IPS-18c (cell line): Measurements from ENCODE around the gene TCF7L2.

Experiments used
- H3K4me3 ChIP-seq: 2 replicates; pipeline ENCODE4 v1.7.0; 2013; ENCODE audit warnings: low read depth, mild to moderate bottlenecking, low read length, moderate library complexity; ENCODE audit not compliant: insufficient read depth
- H3K9me3 ChIP-seq: one replicate; pipeline ENCODE4 v1.6.1; 2013; ENCODE audit warnings: mild to moderate bottlenecking, low read length, moderate library complexity; ENCODE audit not compliant: control insufficient read depth, insufficient read depth

Gene TCF7L2

DNA sequence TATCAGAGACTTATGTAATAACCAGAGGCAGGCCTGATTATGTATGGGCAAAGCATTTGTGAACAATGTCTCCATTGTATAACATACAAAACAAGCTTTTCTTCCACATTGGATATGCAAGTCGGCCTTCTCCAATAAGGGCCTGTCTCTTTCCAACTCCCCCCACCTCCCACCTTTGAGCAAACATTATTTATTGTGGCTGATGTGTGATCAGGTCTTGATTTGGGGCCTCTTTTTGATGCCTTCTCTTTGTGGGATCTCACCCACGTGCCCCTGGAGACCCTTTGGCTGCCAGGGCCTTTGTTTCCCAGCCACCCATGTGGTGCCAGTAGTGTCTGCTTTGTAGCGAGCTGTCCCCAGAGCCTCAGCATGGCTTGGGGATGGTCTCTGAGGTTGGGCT lies 53.0 kb downstream of the TCF7L2 start:
- H3K4me3 ChIP-seq = no peak overlapping the region

DNA sequence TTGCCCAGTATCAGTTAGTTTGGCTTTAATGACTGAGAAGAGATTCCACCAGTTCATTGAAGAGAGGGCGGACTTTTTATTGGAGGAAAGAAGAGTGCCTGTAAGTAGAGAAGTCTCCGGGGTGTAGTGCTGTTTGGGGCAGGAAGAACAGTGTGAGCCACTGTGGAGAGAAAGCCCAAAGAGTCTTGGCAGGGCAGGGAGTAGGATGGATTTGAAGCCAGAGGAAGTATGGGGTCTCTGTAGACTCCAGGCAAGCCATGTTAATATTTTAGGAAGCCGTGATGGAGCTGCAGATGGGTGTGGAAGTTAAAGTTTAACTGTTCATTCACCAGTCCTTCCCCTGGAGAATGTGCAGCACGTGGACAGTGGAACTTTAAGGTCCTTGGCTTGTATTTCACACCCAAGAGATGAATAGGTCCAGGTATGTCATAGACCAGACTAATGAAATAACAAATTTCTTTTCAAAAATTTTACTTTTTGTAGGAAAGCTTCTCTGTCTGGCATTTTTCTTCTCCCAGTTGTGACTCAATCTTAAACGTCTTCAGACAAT lies 54.1 kb downstream of the TCF7L2 start:
- H3K9me3 ChIP-seq = peaks cover under 1% of the 10 kb centered on the region

More for the DNA sequence above, 53.0 kb downstream of the TCF7L2 start:
- H3K9me3 ChIP-seq = peaks cover 2% of the 10 kb centered on the region

DNA sequence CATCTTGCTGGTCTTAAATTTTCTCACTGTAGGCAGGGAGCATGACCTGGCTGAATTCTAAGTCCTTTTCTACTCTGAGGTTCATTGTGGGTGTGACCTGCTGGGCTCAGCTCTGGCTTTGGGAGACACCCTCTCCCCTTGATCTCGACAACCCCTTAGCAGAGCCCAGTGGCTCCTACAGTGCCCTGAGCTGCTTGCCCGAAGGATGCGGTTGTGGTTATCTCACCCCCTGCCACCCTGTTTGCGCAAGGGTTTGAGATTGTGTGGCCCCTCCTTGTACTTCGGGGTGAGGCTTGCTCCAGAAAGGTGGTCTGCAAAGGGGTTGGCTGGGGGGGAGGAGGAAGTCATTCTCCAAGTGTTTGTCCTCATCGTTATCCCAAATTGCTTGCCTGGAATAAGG lies 55.3 kb downstream of the TCF7L2 start:
- Histone ChIP-seq H3K9me3 (no peaks in the 10 kb centered on the region), H3K4me3 (no peak overlapping the region)

More for the DNA sequence above, 54.1 kb downstream of the TCF7L2 start:
- H3K4me3 ChIP-seq = no peak overlapping the region

DNA sequence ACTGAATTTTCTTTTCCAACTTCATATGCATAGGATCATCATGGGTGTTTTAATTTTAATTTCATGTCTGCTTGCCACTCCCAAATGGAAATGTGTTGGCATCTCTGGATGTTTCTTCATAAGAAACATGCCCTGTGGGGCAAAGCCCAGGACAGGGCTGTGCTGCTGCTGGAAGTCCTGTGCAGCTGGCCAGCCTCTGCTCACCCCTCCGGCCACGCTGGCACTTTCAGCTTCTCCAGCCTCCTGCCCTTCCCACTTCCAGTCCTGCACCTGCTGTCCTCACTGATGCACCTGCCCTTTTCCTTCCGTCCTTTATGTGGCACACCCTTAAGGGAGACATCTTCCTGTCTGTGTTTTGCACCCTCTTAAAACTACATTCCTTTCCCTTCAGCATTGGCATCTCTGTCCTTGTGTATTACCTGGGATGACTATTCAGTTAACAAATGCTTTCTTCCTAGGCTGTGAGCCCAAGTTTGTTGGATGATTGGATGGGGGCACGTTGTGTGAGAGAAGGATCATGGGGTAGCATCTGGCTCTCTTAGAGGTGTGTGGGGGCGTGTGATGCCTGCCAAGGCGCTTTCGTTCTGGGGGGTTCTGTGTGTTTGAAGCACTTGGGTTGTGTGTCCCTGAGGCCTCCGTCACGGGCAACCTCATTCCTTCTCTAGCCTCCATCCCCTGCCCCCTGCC lies 56.8 kb downstream of the TCF7L2 start:
- Histone ChIP-seq H3K9me3 (no peaks in the 10 kb centered on the region), H3K4me3 (no peak overlapping the region)

DNA sequence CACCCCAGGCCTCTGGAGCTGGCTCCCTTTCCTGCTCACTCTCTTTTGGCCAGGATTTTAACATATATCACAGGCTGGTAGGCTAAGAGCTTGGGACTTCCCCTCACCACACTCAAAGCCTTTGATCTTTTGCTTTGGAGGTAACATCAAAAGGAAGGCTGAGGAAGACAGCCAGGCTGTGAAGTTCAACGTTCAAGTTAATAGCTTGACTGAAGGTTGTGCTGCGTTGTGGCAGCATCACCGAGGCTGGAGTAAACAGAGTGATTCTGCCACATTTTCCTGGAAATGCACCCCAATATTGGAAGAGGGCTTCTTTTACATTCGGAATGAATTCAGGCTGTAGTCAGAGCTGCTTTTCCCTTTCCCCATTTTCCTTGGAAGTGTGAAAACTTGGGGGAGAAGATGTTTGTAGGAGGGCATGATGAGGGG lies 57.3 kb downstream of the TCF7L2 start:
- H3K4me3 ChIP-seq = no peak overlapping the region
- peaks cover 2% of the 10 kb centered on the region for H3K9me3 ChIP-seq

DNA sequence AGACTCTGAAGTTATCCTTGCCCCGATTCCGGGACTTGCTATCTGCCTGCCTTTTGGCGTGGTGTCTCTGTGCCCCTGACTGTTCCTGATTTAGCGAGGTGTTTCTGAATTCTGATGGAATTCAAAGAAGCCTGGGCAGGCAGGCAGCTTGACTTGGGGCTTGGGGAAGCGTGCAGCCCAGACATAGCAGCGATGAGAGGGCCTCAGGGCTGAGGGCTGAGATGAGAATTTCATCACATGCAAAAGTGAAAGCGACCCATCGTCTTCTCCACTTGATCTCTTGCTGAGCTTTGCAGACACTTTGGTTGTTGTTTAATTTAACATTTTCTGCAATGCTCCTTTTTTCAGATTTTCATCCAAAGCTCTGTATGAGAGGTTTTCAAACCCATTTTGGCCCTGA lies 57.8 kb downstream of the TCF7L2 start:
- Histone ChIP-seq H3K4me3 (no peak overlapping the region), H3K9me3 (peaks cover 2% of the 10 kb centered on the region)

DNA sequence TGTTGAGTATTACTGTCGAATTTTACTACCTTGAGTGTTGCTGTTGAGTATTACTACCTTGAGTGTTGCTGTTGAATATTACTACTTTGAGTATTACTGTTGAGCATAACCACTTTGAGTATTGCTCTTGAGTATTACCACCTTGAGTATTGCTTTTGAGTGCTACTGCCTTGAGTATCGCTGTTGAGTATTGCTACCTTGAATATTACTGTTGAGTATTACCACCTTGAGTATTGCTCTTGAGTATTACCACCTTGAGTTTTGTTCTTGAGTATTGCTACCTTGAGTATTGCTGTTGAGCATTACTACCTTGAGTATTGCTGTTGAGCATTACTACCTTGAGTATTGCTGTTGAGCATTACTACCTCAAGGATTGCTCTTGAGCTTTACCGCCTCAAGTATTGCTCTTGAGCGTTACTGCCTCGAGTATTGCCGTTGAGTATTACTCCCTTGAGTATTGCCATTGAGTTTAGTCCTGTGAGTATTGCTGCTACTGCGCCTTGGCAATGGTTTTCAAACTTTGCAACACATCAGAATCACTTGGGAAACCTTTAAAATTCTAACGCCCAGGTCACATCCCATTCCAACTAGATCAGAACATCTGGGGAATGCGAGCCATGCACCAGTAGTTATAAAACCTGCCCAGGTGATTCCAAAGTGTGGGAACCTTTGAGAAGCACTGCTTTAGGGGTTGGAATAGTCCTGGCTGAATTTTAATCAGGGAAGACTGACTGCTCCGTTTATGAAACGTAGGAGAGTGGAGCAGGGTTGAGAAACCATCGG lies 61.7 kb downstream of the TCF7L2 start:
- H3K4me3 ChIP-seq = no peak overlapping the region
- peaks cover 2% of the 10 kb centered on the region for H3K9me3 ChIP-seq

DNA sequence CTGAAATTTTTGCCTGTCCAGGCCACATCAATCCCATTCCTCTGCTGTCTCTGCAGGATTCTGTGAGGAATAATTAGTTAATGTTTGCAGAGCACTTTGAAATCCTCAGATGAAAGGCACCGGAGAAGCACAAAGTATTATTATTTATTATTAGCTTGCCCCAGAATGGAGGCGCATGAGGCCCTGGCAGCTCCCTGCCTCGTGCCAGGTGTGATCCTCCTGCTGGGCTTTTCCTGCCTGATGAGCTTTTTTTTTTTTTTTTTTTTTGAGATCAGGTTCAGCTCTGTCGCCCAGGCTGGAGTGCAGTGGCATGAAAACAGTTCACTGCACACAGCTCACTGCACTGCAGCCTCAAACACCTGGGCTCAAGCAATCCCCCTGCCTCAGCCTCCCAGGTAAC lies 65.2 kb downstream of the TCF7L2 start:
- no peak overlapping the region for H3K4me3 ChIP-seq
- H3K9me3 ChIP-seq = peaks cover 2% of the 10 kb centered on the region

DNA sequence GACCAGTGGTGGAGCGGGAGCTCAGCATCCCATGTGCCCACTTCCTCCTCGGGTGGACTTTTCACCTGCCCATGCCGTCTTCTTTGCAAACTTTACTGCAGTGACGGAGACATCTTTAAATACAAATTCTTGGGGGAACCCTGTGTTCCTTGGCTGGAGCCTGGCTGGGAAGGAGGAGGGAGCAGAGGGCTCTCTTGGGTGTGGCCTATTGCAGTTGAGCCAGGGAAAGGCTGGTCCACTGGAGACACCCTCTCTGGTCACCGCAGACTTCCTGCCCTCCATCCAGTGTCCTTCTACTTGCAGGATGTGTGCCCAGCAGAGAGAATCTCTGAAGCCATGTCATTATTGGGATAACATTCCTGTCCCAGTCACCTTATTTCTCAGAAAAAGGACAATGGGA lies 67.3 kb downstream of the TCF7L2 start:
- no peak overlapping the region for H3K4me3 ChIP-seq
- H3K9me3 ChIP-seq = no peaks in the 10 kb centered on the region

DNA sequence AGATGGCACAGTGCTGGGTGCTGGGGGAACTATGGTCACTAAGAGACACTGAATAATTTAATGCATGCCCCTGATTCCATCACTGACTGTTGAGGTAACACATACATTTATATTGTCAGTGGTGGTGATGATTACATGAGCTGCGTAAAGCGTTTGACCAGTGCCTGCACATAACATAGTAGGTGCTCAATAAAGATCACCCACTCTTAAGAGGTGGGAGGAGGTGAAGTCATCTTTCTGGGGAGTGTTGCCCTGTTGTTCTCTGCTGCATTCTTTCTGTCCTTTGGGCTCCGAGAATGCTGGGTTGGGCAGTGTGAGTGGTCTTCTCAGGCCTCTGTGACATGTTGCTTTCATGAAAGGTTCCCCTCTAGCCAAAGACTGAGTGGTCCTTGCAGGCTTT lies 68.0 kb downstream of the TCF7L2 start:
- H3K9me3 ChIP-seq = no peaks in the 10 kb centered on the region
- no peak overlapping the region for H3K4me3 ChIP-seq

DNA sequence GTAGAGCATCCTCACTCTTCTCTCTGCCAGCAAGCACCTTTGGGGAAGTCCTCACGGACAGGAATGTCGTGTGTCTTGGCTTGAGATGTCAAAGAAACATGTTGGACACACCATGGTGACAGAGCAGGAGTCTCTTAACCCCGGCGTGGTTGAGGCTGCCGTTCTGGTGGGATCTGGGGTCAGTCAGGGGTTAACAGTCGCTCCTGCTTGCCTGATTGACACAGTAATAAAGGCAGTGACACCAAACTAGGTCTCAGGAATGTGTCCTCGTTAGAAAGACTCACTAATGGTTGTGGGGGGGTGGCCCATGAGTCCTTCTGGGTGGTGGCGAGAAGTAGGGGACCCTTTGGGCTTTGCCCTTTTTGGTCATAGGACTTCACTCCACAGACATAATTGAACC lies 69.0 kb downstream of the TCF7L2 start:
- no peak overlapping the region for H3K4me3 ChIP-seq
- H3K9me3 ChIP-seq = no peaks in the 10 kb centered on the region

DNA sequence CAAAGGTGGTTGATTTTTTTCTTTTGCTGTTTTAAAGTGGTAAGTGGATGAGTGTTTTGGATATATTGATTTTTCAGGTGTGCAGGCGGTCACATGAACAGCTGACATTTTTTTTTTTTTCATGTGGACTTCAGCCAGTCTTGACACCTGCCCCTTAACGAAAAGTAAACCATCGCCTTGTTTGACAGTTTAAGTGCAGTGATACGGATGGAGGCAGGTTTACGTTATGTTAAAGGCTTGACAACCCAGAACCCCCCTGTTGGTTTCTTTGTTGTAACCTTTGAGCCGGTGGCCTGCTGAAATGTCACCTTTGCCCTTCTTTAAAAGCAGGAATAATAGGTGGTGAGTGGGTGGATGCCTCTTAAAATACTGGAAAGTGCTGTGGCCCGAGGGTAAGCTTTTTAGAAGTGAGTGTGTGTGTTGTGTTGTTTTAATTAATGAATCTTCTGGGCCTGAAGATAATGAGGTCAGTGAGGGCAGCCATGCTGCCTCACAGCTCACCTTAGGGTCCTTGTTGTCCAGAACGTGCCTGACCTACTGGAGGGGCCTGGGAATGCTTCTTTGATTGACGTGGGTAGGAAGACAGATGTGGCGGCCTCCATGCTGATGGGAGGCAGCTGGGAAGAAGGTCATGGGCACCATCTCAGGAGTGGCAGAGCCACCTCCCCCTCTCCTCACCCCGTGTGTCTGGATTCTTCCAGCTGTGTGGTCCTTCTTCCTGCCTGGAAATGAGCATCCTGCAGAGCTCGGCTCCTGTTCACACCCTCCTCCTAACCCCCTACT lies 69.8 kb downstream of the TCF7L2 start:
- H3K4me3 ChIP-seq = no peak overlapping the region
- no peaks in the 10 kb centered on the region for H3K9me3 ChIP-seq

DNA sequence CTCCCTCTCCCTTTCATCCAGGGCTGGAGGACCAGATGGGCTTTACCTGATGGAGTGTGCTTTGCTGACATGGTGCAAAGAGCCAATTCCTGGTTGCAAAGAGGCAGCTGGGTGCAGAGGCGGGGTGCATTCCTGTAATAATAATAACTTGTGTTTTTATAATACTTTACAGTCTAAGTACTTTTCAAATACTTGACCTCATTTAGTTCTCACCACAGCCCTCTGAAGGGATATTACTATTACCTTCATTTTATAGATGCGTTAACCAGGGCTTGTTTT lies 70.4 kb downstream of the TCF7L2 start:
- no peaks in the 10 kb centered on the region for H3K9me3 ChIP-seq
- no peak overlapping the region for H3K4me3 ChIP-seq

DNA sequence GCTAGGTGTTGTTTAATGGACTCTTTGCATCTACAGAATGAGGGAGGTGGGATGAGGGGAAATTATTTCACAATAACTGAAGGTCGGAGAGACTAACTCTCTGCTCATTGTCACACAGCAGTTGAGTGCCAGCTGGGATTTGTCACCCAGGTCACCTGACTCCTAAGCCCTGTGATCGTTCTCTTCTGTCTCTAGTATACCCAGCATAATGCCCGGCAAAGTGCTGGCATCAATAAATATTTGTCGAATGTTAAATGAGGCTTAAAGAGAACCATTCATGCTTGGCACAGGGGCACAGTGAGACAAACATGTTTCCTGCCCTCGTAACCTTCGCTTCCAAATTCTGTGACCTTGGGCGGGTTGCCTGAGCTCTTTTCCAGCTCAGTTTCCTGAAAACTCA lies 70.8 kb downstream of the TCF7L2 start:
- Histone ChIP-seq H3K4me3 (no peak overlapping the region), H3K9me3 (no peaks in the 10 kb centered on the region)

DNA sequence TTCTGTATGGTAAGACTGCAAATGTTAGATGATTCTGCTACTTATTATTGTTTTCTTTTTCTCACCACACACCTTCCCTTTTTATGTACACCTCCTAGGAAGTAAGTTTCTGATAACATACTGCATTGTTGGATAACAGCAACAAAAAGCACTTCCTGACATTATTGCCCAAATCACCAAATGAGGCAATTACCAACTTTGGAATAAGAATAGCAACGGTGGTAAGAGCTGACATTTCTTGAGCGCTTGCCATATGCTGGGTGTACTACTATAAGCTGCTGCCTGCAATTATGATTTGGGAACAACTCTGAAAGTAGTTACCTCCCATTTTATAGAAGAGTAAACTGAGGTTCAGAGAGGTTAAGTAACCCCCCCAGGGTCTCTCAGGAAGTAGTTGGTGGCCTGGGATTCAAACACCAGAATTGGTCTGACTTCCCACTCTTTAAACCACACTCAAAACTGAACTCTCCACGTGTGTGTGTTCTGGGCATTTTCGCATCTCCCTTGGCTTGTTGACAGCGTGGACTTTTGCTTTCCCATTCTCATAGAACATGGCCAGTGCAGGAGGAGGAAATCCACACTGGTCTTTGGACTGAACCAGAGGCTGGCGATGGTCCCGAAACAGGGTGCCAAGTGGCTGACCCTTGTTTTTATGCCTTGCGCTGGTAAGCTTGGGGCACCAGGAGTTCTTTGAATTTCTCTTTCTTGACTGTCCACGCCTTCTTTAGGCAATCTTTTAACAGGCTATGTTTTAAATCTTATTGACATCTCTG lies 71.4 kb downstream of the TCF7L2 start:
- Histone ChIP-seq H3K9me3 (no peaks in the 10 kb centered on the region), H3K4me3 (no peak overlapping the region)

DNA sequence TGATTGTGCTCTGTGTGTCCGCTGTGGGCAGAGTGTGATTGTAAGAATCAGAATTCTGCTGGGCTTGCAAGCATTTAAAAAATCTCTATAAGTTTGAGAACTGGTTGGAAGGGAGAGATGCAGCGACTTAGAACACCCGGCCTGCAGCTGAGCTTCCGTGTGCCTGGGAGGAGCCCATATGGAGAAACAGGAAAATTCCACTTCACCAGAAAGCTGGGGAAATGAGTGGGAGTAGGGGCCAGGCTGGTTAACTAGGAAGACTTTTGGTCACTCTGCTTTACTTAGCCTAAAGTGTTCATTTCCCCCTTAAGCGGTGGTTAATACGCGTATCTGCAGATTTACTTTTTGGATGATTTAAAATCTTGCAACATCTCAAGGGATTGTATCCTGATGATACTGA lies 72.2 kb downstream of the TCF7L2 start:
- Histone ChIP-seq H3K4me3 (no peak overlapping the region), H3K9me3 (no peaks in the 10 kb centered on the region)

DNA sequence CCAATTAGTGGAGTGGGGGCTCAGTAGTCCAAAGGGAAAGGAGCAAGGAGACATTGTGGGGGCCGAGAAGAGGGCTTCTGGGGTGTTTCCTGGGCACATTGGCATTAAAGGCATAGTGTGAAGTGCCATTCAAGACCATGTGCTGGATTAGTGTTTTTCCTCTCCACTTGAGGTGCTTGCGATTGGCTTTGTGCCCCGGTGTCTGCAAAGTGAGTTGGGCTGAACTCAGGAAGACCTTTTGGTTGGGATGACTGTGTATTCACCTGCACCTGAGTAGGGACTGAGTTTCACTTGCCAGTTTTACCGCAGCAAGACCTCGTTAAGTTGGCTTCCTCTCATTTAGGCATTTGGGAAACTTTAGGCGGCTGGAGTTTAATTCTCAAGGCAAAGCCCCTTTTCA lies 73.0 kb downstream of the TCF7L2 start:
- H3K9me3 ChIP-seq = no peaks in the 10 kb centered on the region
- H3K4me3 ChIP-seq = no peak overlapping the region
